Measurements from ENCODE around the gene PTPN13.

Gene PTPN13

DNA sequence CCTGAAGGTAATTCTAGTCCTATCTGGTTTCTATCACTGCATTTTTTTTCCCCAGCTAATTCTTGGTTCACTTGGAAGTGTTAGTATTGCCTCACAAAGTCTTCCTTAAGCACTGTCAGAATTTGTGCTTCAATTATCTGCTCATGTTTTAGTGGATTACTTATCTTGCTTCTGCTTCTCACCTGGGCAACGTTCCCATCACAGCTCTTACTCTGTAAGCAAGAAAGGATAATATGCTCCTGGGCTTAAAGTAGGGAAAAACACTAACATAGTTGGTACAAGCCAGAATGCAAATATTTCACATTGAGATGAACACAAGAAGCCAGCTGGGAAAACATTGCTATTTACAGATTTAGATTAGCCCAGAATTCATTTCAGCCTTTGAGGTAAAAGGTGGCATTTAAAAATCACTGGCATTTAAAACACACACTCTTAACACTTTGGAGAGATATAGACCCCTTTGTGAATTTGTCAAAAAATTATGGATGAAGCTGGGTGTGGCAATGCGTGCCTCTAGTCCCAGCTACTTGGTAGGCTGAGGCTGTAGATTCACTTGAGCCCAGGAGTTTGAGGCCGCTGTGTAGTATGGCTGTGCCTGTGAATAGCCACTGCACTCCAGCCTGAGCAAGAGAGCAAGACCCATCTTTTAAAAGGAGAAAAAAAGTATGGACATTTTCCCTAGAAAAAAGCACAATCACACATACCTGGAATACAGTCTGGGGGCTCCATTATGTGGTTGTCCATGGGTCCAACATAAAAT lies 6.6 kb upstream of the PTPN13 start:
- no peak for DNase-seq

DNA sequence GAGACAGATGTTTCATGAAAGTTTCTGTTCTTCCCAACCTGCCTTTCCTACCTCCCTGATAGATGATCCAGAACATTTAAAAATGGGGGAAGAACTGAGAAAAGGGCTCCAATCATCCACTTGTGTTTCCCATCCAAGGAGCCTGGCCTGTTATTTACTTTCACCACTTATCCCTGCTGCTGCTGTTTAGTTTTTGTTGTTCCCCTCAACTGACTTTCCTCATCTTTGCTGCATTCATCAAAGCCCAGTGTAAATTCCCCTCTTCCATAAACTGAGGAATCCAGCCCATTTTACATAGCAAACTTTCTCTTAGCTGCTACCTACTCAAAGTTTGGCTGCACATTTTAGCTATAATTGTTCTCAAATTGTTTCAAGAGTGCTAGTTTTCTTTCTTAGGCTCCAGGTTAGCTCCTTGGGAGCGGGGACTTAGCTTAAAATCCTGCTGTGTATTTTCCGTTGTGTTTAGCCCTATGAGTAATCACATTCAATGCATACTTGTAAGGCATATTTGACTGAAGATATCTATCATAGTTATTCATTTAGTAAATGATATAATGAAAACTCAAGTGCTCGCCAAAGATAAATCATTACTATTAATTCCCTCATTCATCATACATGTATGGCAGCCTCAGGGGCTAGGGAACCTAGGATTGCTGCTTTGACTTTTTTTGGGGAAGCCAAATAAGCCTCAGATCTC lies 1.4 kb upstream of the PTPN13 start:
- DNase-seq, result no peak

DNA sequence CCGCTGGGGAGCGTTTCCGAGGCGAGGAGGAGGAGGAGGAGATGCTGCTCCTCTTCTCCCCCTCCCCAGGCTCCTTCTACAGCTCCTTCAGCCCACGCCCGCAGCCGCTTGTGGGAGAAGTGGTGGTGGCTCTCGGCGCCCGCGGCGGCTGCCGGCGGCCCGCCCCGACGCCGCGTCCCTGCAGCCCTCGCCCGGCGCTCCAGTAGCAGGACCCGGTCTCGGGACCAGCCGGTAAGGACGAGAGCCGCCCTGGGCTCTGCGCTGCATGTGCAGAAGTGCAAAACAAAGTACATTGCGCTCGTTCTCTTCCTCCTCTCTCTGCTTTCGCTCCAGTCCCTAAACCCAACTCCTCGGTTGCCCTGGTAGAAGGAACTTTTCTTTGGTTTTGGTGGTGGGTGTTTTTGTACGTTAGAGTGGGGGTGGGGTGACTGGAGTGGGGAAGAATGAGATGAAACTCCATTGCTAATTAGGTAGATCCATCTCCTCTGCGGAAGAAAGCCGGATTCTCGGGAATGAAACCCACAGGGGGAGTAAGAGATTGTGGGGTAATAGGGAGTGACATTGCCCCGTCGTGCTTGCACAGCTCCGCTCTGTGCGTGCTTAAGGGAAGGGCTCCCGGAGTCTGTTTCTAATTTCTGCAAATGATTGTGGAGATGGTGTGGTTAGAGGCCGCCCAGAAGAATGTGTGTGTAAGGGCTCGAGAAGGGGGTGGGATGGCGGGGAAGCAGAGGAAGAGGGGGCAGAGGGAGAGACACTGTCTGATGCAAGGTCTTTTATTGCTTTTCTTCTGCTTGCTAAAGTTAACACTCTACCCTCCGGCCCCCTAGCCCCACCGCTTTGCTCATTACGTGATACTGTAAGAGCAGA lies 677 bp downstream of the PTPN13 start:
- peak; percentile 63 for DNase-seq

DNA sequence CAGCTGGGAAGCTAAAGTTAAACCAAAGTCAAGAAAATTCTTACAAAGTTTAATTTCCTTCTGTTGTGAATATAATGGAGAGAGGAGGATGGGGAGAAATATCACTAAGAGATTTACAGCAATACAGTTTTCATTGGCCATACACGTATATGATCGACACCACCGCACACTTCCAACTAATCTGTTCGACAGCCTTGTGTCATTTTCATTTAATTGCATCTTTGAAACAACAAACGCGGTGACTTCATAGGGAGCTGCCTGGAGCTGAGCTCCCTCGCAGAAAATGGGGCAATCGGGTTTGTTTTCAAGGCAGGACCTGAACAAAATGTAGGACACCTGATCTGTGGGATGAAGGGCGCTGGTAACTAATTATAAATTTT lies 1.3 kb downstream of the PTPN13 start:
- peak; percentile 33 for DNase-seq

GRCh38 chr4:86596807-86597206 lies 2.7 kb downstream of the PTPN13 start:
- no peak for DNase-seq

DNA sequence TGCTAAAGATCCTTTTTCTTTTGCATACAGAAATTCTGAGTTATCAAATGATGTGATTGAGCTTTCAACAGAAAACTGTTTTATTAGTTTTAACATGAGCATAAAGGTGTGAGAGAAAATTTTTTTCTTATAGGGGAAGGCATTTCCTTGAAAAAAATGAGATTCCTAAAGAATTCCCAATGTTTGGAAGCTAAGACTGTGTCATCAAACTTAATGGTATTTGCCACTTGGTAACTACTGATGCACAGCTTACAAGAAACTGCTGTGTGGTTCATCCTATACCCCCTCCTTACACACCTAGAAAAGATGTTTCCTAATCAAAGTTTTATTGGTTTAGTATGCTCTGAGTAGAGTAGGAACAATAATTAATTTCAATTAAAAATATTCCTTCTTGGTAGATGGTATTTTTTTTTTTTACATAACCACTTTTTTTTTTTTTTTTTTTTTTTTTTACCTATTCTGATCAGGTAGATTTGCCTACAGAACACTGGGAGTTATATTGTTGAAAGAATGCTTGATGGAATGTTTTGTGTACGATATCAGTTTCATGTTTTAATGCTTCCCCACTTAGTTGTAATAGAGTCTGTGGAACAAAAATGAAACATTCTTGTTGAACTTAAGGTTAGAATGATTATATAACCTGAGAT lies 6.0 kb downstream of the PTPN13 start:
- DNase-seq, result no peak

DNA sequence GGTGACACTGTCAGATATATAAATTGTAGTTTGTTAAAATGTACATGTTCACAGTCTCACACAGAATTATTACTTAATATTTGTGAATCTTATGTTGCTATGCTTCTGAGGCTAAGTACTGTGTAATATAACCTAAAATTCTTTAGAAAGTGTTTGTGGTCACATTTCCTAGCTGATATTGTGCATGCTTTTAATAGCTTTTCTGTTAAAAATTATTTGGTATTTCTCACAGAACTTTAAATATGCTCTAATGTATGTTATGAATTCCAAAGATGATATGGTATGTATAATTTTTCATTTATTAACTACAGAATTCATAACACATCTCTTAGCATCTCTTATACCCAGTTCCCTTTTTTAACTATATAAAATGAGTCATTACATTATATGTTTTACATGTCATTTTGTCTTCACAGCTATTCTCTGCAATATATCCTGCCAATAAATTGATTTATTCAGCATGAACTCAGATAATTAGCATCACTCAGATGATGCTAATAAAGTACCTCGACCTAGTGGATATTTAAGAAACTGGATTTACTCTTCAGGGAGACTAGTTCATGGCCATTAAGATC lies 9.3 kb downstream of the PTPN13 start:
- no peak for DNase-seq

DNA sequence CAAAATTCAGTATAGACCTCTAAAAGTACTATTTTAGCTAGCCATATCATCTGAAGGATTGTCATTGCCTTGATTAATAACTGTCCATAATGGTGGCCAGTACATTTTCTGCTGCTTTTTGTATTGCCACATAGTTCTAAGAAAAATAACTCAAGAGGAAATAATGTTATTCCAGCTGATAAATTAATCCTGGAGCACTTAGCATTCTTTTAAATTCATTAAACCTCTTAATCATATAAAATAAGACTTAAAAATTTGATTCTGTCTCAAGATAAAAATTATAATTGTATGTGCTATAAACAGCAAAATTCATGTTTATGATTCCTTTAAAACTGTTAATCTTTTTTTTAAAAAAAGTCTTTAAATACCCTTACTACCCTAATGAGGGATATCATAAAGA lies 12.7 kb downstream of the PTPN13 start:
- no peak for DNase-seq

DNA sequence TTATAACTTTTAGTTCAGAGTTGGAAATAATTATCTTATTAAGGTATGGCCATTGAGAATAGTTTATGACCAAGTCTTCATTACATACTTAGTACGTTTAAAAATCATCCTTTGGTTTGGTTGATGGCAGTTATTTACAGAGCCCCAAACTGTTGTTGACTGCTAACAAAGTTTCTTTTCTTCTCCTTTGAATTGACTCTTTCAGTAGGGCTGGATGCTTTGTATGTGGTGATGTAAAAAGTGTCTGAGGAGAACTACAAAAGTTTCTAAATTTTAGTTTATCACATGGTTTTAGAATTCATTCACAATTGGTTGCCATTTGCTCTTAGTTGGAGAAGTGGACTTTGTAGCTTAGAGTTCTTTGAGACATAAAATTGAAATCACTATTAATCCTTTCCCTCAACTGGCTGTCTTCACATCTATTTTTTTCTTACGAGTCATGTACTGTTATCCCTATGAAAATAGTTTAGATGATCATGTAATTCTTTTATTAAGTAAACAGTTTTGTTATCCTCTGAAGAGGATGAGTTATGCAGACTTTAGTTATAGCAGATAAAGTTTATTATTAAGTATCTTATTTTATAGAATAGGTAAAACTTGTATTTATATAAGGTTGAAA lies 14.8 kb downstream of the PTPN13 start:
- no peak for DNase-seq

- no peak for DNase-seq
Measured at GRCh38 chr4:86611757-86612156, 17.6 kb downstream of the PTPN13 start.

GRCh38 chr4:86613734-86614133 lies 19.6 kb downstream of the PTPN13 start:
- DNase-seq, result no peak

DNA sequence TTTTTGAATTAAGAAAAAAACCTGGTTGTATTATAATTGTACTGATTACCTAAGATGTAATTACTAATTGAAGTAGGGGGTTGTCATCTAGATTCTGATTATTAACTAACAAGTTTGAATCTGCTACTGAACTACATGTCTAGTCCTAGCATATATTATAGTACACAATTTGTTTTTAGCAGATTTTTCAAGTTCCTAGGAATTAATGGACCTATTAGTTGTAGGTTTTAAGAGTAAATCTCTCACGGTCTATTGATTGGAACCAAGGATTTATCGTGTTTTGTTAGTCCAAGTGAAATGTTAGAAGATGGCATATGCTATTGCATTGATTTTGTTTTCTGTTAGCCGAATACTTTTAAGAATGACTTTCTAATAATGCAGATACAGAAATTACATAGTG lies 20.8 kb downstream of the PTPN13 start:
- DNase-seq, result no peak

GRCh38 chr4:86615501-86615900 lies 21.4 kb downstream of the PTPN13 start:
- no peak for DNase-seq

DNA sequence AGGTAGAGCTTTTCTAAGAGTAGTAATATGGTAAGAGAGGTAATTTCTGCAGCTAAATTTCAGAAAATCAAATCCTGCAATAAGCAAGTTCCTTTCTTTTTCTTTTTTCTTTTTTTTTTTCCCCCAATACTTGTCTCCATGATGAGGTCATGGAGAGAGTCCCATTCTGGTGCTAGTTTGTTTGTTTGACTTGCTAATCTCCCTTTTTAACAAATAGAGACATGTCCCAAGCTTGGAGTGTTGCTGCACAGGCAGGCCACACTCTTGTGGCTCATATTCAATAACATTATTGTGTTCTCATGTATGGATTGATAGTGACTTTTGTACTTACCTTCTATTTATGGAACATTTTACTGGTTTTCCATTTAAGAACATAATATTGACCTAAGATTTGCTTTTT lies 25.5 kb downstream of the PTPN13 start:
- DNase-seq, result no peak

DNA sequence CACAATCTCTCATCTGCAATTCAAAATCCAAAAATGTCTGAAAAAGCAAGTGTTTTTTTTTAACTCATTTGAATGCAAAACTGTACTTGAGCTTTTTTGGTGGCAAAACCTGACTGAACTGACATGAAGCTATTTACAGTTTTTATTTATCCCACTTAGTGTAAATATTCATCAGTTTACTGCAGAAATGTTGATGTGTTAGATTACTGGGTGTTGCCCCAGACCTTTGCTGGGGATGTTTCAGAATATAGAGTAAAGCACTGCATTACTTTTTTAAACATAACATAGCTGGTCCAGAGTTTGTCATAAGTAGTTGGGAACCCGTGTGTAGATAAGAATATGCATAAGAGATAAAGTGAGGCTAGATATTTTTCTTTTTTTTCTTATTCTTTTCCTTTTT lies 27.3 kb downstream of the PTPN13 start:
- DNase-seq, result no peak

- DNase-seq, result no peak
Measured at GRCh38 chr4:86626066-86626465, 32.0 kb downstream of the PTPN13 start.

DNA sequence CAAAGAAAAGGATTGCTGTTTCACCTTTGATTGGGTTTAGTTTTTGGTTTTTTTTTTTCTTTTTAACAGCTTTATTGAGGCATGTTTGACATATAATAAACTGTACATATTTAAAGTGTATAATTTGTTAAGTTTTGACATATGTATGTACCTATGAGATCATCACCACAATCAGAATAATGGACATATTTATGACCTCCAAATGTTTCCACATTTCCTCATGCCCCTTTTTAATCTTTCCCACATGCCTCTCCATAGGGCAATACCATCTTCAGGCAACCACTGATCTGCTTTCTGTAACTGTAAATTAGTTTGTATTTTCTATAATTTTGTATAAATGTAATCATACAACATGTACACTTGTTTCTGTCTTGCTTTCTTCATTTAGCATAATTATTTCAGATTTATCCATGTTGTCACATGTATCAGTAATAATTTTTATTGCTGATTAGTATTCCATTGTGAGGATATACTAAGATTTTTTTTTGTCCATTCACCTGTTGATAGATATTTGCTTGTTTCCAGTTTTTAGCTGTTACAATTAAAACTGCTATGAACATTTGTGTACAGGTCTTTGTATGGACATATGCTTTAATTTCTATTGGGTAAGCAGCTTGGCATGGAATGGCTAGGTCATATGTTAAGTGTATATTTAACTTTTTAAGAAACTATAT lies 33.5 kb downstream of the PTPN13 start:
- DNase-seq, result no peak

GRCh38 chr4:86630629-86631028 lies 36.5 kb downstream of the PTPN13 start:
- no peak for DNase-seq

DNA sequence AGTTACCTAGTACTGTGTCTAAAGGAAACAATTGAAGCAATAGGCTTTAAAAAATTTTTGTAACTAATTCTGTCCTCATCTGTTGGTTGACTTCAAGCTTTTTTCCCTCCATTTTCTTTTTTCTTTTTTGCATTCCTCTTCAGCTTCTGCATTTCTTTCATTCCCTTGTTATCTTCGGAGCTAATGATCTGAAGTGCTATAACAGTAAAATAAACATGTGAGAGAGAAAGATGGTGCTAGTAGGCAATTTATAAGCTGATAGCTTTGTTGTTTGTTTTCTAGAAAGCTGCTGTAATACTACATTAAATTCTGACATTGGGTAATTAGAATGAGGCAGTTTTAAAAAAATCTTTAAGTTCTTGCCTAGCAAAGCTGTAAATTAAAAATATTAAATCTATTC lies 37.1 kb downstream of the PTPN13 start:
- DNase-seq, result no peak

DNA sequence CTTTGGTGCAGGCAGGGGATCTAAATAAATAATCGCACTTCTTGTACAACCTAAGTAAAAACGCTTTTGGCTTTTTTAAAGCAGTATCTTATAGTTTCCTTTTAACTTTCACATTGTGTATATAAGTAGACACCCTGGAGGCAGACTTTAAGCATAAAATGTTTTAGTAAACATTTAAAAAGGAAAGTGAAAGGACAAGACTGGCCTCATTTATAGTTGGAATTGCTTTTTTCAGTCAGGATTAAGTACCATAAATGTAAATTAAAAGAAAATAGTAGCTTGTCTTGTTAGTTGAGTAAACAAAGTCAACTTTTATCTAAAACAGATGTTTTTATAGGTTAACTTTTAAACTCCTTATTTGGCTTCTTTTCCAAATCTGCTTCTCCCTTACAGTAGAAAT lies 39.7 kb downstream of the PTPN13 start:
- DNase-seq, result no peak

GRCh38 chr4:86640469-86640868 lies 46.4 kb downstream of the PTPN13 start:
- no peak for DNase-seq
